Hematopoietic multipotent progenitor cell (in vitro differentiated cells): ENCODE measurements around the gene LRRFIP2. TPM values are rescaled to one million over a fixed set of nuclear protein-coding genes. Genes with fewer than 3 reads are reported as not detected.

Experiments used
- DNase-seq, 3 donors: peaks; one replicate each; pipeline ENCODE4 v3.0.0-alpha.2; 2011 to 2015; ENCODE audit warnings: low read depth in 2 of 3, low spot score in 2 of 3
- total RNA-seq: library from RNA; depleted of rRNA; stranded (reverse); fragments of >200 nt; gene quantifications from one replicate; pipeline ENCODE4 v1.2.3, GENCODE V29; 2012

The LRRFIP2 gene
- total RNA-seq, 1 donor, result 34.7 TPM

DNA sequence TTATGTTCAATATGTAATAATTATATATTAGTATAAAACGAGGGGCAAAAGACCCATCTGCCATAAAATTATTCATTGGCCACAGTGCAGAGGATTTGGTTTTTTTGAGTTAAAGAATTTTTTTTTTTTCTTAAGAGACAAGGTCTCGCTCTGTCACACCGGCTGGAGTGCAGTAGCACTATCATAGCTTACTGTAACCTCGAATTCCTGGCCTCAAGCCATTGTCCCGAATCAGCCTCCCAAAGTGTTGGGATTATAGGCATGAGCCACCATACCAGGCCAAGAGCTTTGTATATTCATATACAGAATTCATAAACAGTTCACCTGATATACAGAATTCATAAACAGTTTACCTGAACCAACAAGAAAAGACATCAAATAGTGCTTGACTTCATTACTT lies 20.2 kb upstream of the LRRFIP2 start:
- DNase-seq, result no peak

DNA sequence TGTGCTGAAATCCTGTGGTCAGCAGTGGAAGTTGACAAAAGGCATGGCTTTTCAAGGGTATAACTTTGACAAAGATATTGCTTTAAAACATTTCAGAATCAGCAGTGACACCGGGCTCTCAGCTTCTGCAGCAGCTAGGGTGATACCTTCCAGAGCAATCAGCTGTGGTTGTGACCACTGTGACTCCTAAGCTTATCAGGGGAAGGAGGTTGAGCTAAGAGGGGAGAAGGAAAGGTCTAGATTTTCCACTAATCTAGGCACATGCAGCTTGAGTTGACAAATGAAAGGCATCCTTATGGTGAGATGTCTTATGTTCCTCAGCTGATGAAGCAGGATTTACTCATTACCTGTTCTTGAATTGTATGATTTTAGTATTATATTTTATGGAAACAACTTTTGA lies 16.3 kb upstream of the LRRFIP2 start:
- no peak for DNase-seq

DNA sequence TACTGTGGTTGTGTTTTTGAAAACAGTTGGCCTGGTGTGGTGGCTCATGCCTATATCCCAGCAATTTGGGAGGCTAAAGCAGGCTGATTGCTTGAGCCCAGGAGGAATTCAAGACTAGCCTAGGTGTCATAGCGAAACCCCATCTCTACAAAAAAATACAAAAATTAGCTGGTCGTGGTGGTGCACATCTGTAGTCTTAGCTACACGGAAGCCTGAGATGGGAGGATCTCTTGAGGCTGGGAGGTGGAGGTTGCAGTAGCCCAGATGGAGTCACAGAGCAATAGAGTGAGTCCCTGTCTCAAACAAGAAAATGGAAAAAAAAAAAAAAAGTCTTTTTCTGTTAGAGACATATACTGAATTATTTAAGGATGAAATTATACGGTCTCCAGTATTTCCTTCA lies 14.7 kb upstream of the LRRFIP2 start:
- no peak for DNase-seq

DNA sequence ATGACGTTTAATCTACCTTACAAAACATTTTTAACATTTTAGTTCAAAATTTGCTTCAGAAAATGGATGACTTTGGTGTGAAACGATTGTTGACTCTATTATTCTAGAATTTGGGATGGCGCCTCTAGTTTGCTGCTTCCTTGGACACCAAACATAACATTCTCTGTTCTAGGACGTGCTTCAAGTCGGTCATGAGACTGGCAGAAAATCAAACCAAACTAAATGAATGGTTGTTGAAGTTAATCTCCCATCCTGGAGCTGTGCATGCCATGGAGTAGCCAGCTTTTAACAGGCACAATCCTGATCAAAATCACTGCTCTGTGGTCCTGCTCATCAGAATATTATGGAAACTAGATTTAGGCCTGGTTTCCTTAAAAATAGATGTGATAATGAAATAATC lies 9.6 kb upstream of the LRRFIP2 start:
- no peak for DNase-seq

DNA sequence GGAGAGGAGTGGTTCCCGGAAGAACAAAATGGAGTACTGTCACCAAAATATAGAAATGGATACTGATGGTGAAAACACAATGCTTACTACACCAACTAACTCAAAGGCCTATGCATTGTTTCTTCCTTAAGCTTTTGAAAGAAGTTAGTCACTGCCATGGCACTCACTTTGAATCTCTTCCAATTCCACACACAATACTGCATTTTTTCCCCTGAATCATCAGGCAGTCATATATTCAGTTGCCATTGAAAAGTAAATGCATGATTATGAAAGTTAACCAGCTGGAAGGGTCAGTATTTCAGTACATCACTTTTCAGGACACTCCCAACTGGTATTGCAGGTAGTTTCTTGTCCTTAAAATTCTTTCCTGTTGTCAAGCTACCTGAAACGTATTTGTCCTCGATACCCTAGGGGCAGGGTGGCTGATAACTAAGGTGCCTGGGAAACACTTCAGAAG lies 9.0 kb upstream of the LRRFIP2 start:
- no peak for DNase-seq

DNA sequence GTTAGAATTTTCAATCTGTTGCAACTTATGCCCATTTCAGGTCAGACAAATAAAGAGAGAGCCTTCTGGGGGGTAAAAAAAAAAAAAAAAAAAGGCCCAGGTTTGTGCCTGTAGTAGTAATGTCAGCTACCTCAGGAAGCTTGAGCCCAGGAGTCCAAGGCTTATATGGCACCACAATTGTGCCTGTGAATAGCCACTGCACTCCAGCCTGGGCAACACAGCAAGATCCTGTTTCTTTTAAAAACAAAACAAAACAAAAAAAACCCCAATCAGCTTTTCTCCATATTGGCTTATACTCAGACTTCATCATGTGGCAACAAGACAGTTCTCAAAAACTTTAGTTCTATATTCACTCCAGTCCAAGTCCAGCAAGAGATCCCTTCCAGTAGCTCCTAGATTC lies 8.4 kb upstream of the LRRFIP2 start:
- no peak for DNase-seq

DNA sequence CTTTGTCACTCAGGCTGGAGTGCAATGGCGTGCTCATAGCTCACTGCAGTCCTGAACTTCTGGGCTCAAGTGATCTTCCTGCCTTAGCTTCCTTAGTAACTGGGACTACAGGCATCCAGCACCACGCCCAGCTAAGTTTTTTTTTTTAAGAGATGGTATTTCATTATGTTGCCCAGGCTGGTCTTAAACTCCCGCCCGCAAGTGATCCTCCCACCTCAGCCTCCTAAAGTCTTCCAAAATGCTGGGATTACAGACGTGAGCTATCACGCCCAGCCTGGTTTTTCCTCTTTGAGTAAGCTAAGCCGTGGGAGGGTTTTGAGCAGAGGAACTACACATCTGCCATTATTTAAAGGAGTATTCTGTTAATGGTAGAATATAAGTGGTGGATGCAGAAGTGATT lies 7.4 kb upstream of the LRRFIP2 start:
- no peak for DNase-seq

DNA sequence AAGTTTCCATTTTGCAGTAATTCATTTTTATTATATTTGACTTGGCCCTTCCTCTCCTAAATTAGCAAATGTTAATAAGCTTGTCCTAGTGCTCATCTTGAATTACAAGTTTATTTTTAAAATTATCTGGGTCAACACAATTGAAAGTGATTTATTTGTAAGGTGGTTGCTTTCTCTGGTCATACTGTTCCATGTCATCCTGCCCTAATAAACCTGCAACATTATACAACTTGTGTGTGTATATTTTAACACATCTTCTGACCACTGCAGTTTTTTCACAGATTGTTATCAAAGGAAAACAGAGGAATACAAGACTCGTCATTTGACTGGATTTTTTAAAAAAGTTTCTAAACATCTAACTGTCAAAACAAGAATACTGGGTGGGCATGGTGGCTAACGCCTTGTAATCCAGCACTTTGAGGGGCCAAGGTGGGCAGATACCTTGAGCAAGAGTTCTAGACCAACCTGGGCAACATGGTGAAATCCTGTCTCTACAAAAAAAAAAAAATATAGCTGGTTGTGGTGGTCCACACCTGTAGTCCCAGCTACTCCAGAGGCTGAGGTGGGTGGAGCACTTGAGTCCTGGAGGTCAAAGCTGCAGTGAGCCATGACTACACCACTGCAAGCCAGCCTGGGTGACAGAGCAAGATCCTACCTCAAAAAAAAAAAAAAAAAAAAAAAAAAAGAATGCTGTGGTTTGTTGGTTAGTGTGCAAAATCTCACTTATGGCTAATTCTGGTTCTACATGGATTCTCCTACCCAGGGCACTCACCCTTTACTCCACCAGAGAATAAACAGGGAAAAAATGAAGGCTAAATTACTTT lies 5.0 kb upstream of the LRRFIP2 start:
- no peak for DNase-seq

DNA sequence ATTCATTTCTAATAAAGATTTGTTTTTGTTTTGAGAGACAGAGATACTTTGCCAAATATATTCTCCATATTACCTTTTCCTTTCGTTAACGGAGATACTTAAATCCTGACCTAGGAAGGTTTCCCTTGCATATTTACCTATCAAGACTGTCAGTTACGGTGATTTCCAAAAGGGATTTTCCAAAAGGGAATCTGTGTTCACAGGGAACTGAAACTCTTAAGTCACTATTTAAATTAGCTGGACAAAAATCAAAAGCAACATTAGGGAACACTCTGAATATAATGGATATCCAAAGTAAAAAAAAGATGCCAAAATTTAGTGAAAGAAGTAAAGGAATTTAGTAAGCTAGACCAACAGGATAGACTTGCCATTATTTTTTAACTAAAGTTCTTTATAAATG lies 576 bp downstream of the LRRFIP2 start:
- no peak for DNase-seq

DNA sequence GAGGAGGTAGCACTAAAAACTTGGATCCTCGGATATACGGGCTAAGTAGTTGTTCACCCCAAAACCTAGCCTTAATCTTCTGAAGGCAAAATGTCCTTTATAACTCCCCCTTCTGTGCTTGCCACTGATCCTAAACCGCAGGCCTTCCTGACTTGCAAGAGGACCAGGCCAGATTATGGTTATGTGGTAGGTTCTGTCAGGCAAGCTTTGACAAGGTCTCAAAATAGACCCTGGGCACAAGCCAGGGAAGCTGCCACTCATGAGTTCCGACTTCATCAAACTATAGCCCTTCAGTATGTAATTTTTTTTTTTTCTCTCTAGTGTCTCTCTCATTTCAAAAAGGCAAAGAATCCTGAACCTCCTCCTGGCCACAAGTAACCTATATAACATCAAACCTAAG lies 3.2 kb downstream of the LRRFIP2 start:
- peak in 2 of 3 donors; percentile 72 to 89 for DNase-seq

DNA sequence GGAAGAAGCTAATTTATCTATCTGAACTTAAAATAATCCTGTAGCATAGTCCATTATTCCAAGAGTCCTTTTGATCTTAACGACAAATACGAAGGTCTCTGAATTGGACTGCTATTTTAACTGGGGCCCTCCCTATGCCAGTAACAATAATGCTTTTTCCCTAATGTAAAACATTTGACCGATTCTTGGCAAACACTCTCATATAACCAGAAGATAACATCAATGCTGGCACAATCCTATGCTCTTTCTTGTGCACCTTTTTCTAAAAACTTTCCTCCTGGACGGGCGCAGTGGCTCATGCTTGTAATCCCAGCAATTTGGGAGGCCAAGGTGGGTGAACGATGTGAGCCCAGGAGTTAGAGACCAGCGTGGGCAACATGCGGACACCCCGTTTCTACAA lies 3.9 kb downstream of the LRRFIP2 start:
- DNase-seq, result no peak

DNA sequence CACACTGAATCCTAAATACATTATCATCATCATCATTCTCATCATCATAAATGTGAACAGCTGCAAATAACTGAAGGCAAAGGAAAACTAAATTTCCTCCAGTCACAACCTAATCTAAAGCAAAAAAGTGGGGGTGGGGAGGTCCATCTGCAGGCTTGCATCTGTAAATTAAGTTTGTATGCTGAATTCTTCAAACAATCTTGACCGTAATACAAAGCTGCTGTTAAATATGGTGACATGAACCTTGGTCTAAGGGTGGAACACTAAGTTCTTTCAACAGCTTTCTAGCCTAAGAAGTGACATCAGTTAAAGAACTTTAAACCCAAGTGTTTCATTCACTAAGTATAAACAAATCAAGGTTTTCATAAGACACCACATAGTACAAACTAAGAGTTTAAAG lies 4.3 kb downstream of the LRRFIP2 start:
- DNase-seq, result no peak

DNA sequence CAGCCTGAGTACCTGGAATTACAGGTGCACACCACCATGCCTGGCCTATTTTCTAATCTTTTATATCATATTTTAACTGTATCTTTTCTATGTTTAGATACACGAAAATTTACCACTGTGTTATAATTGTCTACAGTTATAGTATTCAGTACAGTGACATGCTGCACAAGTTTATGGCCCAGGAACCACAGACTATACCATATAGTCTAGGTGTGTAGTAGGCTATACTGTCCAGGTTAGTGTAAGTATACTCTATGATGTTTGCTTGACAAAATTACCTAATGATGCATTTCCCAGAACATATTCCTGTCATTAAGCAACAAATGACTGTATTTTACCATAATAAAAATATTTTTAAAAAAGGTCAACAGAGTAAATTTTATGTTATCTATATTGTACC lies 5.5 kb downstream of the LRRFIP2 start:
- no peak for DNase-seq

DNA sequence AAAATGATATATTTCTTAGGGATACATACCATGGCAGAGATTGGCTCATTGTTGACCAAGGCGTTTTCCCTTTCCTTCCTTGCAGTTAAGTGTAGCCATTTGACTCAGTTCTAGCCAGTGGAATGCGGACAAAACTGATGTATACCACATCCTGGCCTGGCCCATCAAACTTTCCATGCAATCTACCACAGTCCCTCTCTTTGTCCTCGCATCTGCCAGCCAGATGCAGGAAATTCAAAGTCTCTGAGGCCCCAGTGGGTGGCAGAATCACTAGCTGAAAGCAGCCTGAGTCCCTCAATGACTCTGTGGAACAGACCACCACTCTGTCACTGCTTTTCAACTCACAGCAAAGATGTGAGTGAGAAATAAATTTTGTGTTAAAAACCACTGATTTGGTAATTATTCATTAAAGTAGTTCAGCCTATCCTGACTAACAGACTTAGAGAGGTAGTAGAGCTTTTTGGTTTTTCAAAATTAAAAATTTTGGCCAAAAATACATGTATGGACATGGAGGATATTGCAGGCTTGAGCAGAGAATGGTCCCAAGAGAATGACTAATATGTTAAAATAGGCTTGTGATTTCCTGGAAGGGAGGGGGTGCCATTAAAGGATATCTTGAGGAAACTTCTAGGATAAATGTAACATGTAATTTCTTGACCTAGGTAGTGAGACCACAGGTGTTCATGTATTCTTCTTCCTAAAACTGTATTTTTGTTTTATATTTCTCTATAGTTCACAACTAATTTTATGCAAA lies 10.9 kb downstream of the LRRFIP2 start:
- peak in 1 of 3 donors; percentile 49 for DNase-seq

DNA sequence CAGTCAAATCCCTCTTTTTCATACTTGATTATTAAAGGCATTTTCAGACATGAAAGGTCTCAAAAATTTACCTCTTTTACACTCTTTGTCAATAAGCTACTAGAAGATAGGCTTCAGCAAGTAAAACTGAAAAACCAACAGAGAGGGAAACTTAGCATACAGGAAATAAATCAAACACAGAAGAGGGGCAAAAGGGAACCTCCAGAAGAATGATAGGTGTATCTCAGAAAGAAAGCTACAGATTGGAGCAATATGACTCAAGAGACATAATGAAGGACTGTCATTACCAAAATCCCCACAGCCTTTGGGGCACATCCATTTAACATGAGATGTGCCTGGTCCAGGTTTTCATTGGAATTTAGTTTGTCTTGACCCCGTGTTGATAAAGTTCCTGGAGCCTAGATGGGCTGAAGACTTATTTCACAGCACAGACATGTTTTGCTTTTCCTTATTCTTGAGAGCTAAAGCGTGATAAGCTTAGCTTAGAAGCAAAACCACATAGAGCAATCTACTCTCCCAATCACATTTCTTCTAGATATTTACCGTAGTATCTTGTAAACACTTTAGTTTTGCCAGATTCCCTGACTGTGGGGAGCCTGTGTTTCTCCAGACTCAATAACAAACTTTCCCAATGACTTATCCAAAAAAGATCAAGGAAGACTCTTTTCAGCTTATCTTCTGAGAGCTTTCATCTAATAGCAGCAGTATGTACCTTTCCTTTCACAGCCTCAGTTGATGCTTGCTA lies 11.7 kb downstream of the LRRFIP2 start:
- DNase-seq, result no peak

DNA sequence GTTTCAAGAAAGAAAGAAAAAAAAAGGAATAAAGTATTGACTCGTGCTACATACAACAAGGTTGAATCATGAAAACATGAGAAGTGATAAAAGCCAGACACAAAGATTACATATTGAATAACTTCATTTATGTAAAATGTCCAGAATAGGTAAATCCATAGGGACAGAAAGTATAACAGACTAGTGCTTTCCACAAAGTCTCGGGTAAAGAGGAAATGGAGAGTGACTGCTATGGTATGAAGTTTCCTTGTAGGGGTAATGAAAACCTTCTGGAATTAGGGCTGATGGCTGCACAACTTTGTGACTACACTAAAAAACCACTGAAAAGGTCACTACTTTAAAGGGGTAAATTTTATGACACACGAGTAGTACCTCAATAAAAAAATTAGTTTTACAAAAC lies 13.0 kb downstream of the LRRFIP2 start:
- DNase-seq, result no peak

DNA sequence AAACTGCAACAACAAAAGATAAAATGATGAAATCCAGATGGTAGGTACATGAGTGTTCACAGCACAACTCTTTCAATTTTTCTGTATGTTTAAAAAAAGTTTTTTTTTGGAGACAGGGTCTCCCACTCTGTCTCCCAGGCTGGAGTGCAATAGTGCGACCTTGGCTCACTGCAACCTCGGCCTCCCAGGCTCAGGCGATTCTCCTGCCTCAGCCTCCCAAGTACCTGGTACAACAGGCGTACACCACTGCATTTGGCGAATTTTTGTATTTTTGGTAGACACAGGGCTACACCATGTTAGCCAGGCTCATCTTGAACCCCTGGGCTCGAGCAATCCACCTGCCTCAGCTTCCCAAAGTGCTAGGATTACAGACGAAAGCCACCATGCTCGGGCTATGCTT lies 18.6 kb downstream of the LRRFIP2 start:
- no peak for DNase-seq

DNA sequence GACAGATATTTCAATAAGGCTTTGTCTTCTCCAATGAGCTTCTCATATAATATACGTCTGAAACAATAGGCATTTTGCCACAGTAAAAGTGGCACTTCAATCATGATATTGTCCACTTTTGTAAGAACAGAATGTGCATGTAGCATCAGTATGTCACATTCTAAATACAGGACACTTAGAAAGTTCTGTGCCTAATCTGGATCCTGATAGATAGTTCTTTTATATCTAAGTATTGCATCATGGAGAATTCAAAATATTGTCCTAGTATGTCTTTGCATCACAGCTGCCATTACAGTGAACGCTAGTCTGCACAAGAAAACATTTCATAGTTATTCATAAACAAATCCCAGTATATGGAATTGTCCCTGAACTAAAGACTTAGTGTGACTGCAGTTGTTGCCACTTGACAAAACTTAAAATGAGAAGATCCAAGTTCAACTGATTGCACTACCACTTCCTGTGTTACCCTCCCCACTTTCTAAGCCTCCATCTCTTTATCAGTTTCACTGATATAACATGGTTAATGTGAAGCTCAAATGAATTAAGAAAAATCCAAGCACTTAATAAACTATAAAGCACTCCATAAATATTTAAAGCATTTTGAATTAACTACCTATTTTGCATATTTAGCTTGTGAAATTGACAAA lies 19.6 kb downstream of the LRRFIP2 start:
- no peak for DNase-seq

DNA sequence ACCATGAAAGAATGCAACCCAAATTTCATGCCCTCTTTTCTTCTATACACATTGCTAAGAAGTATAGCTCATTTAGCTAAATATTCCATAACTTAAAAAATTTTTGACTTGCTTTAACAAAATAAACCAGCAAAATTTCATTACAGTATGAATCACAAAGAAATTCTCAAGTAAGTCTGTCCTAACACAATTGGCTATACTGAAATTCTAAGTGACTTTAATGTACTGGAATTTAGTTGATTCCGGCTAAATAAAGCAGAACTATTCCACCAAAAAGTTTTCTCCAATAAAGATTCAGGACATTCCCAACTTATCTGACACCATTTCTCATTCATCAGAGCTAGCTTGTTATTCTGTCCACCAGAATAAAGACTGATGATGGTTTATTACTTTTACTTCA lies 23.8 kb downstream of the LRRFIP2 start:
- no peak for DNase-seq

DNA sequence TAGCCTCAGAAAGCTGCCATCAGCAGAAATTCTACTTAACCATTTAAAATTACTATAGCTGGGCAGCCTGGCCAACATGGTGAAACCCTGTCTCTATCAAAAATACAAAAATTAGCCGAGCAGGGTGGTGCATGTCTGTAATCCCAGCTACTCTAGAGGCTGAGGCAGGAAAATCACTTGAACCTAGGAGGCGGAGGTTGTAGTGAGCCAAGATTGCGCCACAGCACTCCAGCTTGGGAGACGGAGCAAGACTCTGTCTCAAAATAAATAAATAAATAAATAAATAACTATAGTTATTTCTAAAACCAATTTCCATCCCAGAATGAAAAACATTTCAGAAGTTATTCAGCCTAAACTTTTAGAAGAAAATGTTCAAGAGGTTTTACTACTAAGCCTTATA lies 25.1 kb downstream of the LRRFIP2 start:
- DNase-seq, result no peak

DNA sequence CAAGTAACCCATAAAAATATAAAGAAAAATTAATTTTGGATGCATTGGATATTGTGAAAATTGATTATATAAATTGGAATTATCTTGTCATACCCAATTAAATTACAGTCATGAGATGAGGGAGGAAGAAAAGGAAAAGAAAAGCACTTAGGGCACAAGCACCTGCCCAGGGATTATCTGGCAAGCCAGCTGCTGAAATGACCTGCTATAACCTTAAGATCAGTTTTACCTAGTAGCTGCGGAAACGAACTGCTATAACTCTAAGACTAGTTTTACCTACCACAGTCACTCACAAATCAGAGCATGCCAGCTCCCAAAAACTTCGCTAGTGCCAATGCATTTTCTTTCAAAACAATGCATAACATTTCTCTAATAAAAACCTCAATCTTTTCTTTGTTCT lies 26.2 kb downstream of the LRRFIP2 start:
- DNase-seq, result no peak
